Activated CD4-positive, alpha-beta T cell treated with anti-CD3 and anti-CD28 coated beads for 1 hour (primary cell): ENCODE results near the gene MT1F.
"Not testable (repeated sequence)": the region's sequence is repeated elsewhere in the genome, so short reads cannot be mapped to it uniquely, and the experiment has no call there.

Experiments used
- DNase-seq: peaks from one replicate; pipeline ENCODE4 v3.0.0-alpha.2; 2020

MT1F gene

GRCh38 chr16:56645838-56646237 is 11.9 kb upstream of the MT1F start:
- no peak for DNase-seq

GRCh38 chr16:56647641-56648431 is 9.9 kb upstream of the MT1F start:
- DNase-seq: no peak

- no peak for DNase-seq
Observed at GRCh38 chr16:56649271-56649670, 8.5 kb upstream of the MT1F start.

- no peak for DNase-seq
Observed at GRCh38 chr16:56649820-56650219, 7.9 kb upstream of the MT1F start.

GRCh38 chr16:56651586-56651985 is 6.2 kb upstream of the MT1F start, which contains the start of gene MT1B:
Gene MT1B, plus strand, starts transcription at chr16:56651886. Its CDS starts 68 bp downstream, at chr16:56651954.
- no peak for DNase-seq

GRCh38 chr16:56652600-56652999 is 5.2 kb upstream of the MT1F start:
- no peak for DNase-seq

GRCh38 chr16:56653218-56653617 is 4.5 kb upstream of the MT1F start:
- no peak for DNase-seq

GRCh38 chr16:56658327-56658875 is 642 bp downstream of the MT1F start:
- no peak for DNase-seq

GRCh38 chr16:56662357-56663354 is 4.9 kb downstream of the MT1F start:
- DNase-seq: no peak

GRCh38 chr16:56664506-56664905 is 6.7 kb downstream of the MT1F start:
- DNase-seq: no peak

- DNase-seq: not testable (repeated sequence)
Observed at GRCh38 chr16:56665286-56666261, 7.8 kb downstream of the MT1F start.

GRCh38 chr16:56667581-56668571 is 10.1 kb downstream of the MT1F start, which contains the start of gene MT1G:
Gene MT1G, minus strand, starts transcription at chr16:56668065. Its CDS starts 72 bp downstream, at chr16:56667993.
- no peak for DNase-seq

GRCh38 chr16:56669005-56669839 is 11.5 kb downstream of the MT1F start, which contains the start of gene MT1H:
Gene MT1H, plus strand, starts transcription at chr16:56669814. Its CDS starts 71 bp downstream, at chr16:56669885.
- DNase-seq: no peak

- DNase-seq: no peak
Observed at GRCh38 chr16:56669840-56670619, 12.3 kb downstream of the MT1F start.

GRCh38 chr16:56670620-56670934 is 12.8 kb downstream of the MT1F start:
- no peak for DNase-seq

- not testable (repeated sequence) for DNase-seq
Observed at GRCh38 chr16:56671691-56672090, 13.9 kb downstream of the MT1F start.

GRCh38 chr16:56672171-56672570 is 14.4 kb downstream of the MT1F start:
- not testable (repeated sequence) for DNase-seq

- no peak for DNase-seq
Observed at GRCh38 chr16:56672761-56673536, 15.2 kb downstream of the MT1F start.
